HTERT RPE-1 (cell line): Measurements from ENCODE around the gene SPC25.
"Not testable (repeated sequence)": the region's sequence is repeated elsewhere in the genome, so short reads cannot be mapped to it uniquely, and the experiment has no call there.

Experiments used
- in situ Hi-C: fragments of 300-500 bp; cut with MboI; formaldehyde crosslinking; loops from 4 replicates; pipeline ENCODE4 v1.14.3; 2020; ENCODE audit warnings: low sequenced_read_pairs

Gene SPC25

DNA sequence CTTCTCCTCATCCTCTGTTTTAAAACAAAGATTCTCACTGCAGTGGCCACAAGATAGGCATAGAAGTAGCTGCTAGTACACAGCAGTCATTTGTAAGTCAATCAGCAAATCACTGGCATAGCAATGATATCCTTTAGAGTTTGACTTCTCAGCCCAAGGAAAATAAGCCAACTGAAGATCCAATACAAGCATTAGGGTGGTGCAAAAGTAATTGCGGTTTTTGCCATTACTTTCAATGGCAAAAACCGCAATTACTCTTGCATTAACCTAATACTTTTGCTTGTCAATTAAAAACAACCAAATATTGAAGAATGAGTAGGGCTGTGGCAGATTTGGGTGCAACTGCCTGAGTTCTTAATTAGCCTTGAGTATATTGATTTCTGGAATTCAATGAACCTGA lies 13.7 kb upstream of the SPC25 start:
- in situ Hi-C loops = no loop called here

DNA sequence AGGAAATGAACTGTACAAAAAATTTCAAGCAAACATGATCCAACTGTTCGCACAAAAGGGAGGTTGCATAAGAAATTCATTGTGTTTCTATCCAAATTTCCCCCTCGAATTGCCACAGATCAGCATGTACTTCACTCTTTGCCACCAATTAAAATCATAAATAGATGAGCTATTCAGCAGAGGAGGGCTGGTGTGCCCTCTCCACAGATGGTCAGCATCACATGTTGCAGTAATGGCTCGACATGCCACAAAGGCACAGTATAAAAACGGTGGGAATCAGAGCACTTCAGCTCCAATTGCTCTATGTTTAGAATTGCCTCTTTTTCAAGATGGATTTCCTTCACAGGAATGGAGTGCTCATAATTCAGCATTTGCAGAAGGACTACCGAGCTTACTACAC lies 10.8 kb upstream of the SPC25 start, which contains the start of gene G6PC2:
Gene G6PC2, plus strand, starts transcription at position 289 of the 400 bp plus-strand sequence. Its CDS starts 41 bp downstream, at position 330.
- in situ Hi-C loops = no loop called here

DNA sequence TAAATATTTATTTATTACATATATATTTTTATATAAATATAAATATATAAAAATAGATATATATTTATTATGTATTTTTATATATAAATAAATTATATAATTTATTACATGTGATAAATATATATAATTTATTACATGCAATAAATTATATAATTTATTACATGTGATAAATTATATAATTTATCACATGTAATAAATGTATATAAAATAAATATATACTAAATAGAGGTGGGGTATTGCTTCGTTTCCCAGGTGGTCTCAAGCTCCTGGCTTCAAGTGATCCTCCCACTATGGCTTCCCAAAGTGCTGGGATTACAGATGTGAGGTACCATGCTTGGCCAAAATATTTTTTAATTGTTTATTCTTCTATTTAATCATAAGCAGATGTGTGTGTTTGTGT lies 7.2 kb upstream of the SPC25 start:
- in situ Hi-C loops = no loop called here

DNA sequence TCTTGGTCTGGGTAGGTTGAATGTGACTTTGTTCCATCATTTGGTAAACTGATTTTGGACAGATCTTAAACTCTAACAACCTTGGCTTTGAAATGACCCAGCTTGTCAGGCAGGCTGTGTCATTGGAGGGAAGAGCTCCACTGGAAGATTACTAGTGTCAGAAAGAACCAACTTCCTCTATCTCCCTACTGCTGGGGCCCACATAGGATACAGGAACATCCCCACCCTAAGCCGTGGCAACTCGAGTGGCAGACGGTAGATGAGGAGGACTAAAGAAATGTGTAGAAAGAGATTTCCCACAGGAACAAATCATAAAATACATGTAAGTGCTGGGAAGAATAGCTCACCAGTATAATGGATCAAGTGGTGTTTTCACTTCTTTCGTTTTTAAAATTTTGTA lies 6.6 kb upstream of the SPC25 start:
- in situ Hi-C loops = no loop called here

DNA sequence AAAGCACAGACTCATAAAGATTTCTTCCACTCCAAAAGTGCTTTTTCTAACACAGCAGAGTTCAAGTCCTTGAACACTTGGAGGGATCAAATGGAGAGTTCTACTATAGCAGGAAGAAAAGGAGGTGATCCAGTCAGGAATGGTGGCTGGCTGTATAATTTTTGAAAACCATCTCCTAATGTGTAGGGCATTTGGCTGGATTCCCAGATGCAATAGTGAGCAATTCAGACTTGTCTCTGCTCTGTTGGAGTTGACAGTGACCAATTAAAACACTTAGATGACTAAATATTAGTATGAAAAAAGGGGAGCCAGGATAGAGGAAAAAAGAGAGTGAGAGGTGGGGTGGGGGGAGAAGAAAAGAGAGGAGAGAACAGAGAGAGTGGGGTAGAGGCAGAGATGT lies 5.5 kb upstream of the SPC25 start:
- in situ Hi-C loops = no loop called here

DNA sequence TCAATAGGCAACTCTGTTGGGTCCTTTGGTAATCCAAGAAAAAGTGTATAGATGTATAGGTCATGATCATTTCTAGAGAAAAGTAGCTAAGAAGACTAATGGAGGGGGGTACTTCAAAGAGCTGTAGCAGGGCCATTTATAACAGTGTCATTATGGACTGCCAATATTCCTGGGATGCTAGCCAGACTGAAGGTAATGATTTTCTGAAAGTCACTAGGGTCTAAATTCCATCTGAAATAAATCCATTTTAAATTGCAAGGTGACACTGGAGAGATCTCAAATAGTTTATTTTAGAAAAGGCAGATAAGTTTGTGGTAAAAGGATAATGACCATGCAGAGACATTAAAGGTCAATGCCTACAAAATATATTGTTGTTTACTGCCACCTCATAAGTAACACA lies 4.5 kb upstream of the SPC25 start:
- in situ Hi-C loops = no loop called here

DNA sequence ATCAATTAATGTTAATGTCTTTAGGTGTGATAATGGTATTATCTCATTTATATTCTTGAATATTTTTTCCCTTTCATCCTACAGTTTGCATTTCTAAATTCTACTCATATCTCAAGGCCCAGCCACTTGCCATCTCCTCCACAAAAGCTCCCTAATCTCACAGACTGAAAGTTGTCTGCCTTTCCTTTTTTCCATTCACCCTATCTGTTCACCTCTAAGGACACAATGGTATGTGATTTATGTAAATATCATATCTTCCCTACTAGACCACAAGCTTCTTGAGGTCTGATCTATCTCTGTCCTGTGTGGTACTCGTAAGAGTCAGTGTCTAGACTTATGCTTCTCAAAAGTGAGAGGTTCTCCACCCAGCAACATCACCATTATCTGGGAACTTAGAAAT lies 3.9 kb upstream of the SPC25 start:
- in situ Hi-C loops = no loop called here

DNA sequence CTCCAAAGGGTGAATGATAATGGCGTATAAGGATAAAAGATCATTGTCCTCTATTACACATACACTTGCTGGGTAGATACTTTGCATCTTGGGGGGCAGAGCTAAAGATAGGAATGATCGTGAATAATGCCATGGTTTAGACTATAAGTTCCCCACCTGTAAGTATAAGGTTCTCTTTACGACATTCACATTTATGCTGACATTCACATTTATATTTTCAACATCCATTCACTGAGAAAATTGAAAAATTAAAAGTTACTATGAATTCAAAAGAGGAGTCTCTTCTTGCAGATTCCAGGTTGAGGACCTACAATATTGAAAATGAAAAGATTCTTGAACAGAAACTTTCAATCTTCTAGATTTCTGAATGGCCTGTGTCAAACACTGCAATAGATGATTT lies 2.1 kb upstream of the SPC25 start:
- in situ Hi-C loops = no loop called here

DNA sequence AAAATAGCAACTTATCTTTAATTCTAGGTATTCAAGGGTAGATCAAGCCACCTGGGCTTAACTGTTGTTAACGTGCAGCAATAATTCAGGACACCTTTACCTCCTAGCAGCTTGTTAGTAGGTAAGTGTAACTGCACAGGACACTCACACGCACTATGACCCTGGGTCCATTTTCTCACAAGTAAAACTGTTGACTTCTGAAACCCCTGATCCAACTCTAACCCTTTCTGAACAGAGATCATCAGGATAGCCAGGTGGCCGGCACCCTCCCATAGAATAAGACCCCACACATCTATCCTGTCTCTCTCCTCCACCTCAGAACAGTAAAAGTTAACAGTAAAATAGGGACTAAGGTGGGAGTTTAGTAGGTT lies 610 bp downstream of the SPC25 start:
- in situ Hi-C loops = no loop called here

DNA sequence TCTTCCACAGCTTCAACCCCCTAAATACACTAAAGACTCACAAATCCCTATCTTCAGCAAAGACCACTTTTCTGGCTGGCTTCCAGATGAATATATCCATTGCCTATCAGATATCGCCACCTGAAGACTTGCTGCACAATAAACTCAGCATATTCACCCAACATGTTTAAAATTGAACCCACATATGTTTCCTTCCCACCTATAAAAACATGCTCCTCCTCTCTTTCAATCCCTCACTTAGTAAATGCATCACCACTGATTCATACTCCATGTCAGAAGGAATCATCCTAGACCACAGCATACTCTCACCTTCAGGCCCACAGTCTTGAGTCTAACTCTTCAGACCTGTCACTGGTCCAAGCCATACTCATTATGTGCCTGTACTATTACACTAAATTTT lies 5.3 kb downstream of the SPC25 start:
- in situ Hi-C loops = no loop called here

DNA sequence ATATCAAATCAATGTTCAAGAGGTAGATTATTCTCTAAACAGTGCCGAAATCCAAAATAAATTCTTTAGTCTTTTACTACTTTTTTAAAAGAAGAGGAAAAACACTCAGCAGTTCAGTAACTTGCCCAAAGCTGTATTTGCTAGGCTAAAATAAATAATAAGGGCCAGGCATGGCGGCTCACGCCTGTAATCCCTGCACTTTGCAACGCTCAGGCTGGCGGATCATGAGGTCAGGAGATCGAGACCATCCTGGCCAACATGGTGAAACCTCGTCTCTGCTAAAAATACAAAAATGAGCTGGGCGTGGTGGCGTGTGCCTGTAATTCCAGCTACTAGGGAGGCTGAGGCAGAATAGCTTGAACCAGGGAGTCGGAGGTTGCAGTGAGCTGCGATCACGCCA lies 8.1 kb downstream of the SPC25 start:
- in situ Hi-C loops = not testable (repeated sequence)

DNA sequence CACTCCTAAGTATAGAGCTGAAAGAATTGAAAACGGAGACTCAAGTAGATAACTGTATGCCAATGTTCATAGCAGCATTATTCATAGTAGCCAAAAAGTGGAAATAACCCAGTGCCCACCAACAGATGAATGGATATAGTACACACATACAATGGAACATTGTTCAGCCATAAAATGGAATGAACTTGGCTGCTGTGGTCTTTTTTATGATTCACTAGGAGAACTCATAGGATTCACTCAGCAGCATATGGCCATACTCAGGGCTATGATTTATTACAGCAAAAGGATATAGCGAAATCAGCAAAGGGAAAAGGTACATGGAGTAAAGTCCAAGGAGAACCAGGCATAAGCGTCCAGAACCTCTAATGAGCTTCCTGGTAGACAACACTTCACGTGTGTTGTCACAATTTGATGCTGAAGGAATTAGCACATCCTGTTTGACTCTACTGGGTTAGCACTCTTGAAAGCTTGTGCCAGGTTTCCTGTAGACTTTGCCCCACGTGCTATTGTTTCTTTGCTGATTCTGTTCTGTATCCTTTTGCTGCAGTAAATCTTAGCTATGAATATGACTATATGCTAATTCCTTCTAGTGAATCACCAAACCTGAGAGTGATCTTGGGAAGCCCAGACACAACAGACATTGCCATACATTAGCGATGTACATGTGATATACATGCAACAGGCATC lies 15.7 kb downstream of the SPC25 start:
- in situ Hi-C loops = no loop called here

DNA sequence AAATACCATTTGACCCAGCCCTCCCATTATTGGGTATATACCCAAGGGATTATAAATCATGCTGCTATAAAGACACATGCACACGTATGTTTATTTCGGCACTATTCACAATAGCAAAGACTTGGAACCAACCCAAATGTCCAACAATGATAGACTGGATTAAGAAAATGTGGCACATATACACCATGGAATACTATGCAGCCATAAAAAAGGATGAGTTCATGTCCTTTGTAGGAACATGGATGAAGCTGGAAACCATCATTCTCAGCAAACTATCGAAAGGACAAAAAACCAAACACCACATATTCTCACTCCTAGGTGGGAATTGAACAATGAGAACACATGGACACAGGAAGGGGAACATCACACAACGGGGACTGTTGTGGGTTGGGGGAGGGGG lies 19.4 kb downstream of the SPC25 start:
- in situ Hi-C loops = not testable (repeated sequence)

DNA sequence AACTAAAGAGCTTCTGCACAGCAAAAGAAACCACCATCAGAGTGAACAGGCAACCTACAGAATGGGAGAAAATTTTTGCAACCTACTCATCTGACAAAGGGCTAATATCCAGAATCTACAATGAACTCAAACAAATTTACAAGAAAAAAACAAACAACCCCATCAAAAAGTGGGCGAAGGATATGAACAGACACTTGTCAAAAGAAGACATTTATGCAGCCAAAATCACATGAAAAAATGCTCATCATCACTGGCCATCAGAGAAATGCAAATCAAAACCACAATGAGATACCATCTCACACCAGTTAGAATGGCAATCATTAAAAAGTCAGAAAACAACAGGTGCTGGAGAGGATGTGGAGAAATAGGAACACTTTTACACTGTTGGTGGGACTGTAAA lies 19.9 kb downstream of the SPC25 start:
- in situ Hi-C loops = not testable (repeated sequence)

DNA sequence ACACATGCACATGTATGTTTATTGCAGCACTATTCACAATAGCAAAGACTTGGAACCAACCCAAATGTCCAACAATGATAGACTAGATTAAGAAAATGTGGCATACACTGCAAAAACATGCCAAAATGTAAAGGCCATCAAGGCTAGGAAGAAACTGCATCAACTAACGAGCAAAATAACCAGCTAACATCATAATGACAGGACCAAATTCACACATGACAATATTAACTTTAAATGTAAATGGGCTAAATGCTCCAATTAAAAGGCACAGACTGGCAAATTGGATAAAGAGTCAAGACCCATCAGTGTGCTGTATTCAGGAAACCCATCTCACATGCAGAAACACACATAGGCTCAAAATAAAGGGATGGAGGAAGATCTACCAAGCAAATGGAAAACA lies 23.1 kb downstream of the SPC25 start:
- in situ Hi-C loops = not testable (repeated sequence)

DNA sequence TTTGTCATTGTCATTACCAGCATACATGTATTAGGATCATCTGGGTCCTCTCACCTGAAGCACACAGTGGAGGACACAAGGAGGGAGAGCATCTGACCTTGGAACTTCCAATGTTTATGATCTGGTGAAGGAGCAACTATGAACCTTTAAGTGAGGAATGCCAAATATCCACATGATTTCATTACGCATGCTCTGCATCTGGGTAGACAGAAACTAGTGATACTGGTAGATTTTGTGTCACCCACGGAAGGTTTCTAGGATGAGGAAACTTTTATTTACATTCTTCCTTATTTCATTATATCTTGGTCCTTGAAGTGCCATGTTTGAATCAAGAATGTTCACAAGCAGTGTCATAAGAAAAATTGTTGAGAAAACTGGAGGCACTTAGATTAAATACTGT lies 32.1 kb downstream of the SPC25 start:
- in situ Hi-C loops = no loop called here

DNA sequence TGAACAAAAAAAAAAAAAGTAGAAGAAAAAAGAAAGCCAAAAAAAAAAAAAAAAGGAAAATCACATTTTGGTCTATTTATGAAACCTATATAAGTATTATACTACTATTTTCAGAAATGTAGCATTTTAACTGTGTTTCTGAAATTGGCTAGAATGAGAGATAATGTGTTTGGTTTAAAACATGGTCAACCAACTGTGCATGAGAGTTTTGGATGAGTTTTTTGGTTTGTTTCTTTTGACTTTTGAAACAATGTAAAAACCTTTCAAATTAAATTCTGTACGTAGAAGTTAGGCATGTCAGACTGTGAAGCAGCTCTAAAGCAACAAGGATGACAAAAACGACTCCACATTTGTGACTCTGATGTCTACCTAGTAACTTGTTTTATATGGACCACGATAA lies 34.6 kb downstream of the SPC25 start:
- in situ Hi-C loops = no loop called here

DNA sequence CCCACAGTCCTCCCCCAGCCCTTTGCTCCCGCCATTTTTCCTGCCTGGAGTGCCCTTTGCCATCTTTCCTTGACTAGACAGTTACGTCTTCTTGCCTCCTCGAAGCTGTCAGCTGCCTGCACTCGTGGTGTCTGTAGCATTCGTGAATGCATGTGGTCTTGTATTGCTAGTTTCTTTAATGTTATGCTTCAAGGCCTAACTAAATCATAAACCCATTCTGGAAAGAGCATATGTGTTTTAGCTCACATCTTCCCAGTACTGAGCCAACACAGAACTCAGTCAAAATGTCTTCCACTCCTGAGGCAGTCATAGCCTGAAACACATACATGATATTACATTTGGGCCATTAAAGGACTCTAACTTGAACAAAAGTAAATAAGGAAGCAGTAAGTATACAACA lies 35.6 kb downstream of the SPC25 start:
- in situ Hi-C loops = no loop called here

DNA sequence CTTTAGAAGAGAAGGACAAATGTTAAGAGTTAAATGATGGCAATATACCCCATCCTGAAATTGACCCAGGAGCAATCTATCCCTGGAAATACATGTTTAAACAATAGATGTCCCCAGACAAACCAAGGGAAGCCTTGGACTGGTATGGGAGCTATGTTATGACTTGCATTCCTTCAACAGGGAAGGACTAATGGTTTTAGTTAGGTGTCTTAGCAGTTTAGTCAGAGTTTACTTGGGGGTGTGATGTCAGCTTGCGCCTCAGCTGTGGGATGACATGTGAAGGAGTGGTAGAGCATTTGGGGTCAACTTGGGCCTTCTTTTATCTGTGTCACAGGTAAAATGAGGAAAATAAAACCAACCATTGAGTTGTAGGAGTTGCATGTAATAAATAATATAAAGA lies 36.8 kb downstream of the SPC25 start:
- in situ Hi-C loops = no loop called here

DNA sequence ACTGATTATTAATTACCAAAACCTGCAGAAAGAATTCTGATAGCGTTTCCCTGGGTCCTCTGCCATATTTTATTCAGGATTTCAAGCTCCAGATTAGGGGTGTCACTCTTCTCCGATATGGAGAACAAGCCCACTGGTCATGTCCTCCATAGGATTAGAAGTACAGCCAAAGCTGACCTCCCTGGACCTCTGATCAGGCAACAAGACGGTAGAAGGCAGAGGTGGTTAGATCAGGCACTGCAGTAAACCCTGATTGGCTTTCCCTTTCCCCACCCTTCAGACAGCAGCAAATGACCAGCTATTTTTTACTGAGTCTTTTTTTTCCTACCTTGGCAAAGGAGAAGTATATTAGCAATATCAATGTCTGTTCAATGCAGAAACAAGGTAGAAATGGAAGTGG lies 37.7 kb downstream of the SPC25 start:
- in situ Hi-C loops = no loop called here

DNA sequence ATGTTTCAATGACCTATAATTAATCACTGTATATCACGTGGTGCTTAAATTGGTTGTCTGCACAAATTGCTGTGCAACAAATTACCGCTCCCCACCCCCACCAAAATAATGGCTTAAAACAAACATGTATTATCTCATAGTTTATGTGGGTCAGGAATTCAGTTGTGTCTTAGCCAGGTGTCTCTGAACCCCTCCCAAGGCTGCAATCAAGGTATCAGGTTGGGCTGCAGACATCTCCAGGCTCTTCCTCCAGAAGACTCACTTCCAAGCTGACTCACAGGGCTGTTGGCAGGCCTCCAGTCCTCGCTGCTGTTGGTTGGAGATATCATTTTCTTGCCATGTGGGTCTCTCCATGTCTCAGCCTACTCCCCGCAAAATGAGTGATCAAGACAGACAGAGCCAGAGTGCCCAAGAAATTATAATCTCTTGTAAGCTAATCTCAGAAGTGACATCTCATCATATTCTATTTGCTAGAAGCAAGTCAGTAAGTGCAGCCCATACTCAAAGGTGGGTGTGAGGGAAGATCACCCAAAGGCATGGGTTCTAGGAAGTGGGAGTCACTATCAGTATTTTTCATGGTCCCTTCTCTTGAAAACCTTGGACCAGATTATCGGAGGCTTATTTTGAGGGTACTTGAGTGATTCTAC lies 38.4 kb downstream of the SPC25 start:
- in situ Hi-C loops = no loop called here

DNA sequence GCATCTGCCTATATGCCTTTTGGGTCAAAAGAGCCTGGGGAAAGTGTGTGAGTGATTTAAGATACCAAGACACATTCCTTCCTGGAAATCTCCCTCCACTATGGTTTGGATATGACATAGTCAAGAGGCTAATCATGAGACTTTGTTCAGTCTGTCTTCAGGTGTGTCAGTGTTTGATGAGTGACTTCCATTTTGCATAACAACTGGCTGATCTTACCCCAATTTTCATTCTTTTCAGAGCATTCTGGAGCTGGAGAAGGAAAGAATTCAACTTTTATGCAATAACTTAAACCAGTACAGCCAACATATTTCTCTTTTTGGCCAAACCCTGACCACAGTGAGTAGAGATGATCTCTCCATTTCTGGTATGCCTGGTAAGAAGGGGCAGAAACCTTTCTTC lies 39.4 kb downstream of the SPC25 start:
- in situ Hi-C loops = no loop called here

DNA sequence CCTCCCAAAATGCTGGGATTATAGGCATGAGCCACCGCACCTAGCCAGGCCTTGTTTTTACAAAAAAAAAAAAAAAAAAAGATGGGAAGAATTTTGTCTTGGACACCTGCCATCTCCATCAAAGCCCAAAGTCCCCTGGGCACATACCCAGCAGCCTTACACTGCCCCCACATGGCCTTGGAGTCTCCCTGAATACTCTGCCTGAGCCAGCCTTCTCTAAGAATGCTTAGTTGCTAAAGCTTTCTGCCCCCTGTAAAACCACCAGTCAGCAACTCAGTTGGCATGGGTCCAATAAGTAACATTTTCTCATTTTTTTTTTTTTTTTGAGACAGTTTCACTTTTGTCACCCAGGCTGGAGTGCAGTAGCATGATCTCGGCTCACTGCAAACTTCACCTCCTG lies 40.6 kb downstream of the SPC25 start:
- in situ Hi-C loops = no loop called here
